ENCODE results near the gene GALNT11.

- TF ChIP-seq CTCF (IDR thresholded peaks at IDR 0.05) (no peak), EZH2 (IDR thresholded peaks at IDR 0.05) (no peak), EZH2phosphoT487 (IDR thresholded peaks at IDR 0.05) (no peak)
Measured at GRCh38 chr7:152089183-152089582, 63.7 kb downstream of the GALNT11 start.
